AG04450 (cell line): ENCODE measurements around the gene LUC7L3. TPM values are rescaled to one million over a fixed set of nuclear protein-coding genes. Genes with fewer than 3 reads are reported as not detected.
"Not testable (repeated sequence)": the region's sequence is repeated elsewhere in the genome, so short reads cannot be mapped to it uniquely, and the experiment has no call there.

Experiments
- CTCF ChIA-PET: fragments of 300-600, 350-600 bp; formaldehyde crosslinking; extraction: SDS; loops from one replicate; lab custom pipeline; 2022; ENCODE audit warnings: antibody characterized with exemption, inconsistent platforms; lab: Charles Lee
- POLR2A ChIA-PET: fragments of 350-600 bp; formaldehyde crosslinking; extraction: SDS; loops from one replicate; lab custom pipeline; 2021; ENCODE audit warnings: antibody characterized with exemption, inconsistent platforms; lab: Yijun Ruan, JAX
- DNase-seq: peaks from one replicate; pipeline ENCODE4 v3.0.0-alpha.2; 2011; ENCODE audit warnings: low read depth, low spot score
- H3K27ac ChIP-seq: one replicate; pipeline ENCODE4 v1.5.1; 2012; ENCODE audit warnings: low read depth, low read length, control low read depth
- H3K27me3 ChIP-seq: one replicate; pipeline ENCODE4 v1.6.0; 2012; ENCODE audit warnings: low read length; ENCODE audit not compliant: control insufficient read depth, insufficient read depth
- H3K4me3 ChIP-seq: 2 replicates; pipeline ENCODE4 v1.5.1; 2011; ENCODE audit warnings: mild to moderate bottlenecking, low read depth, low read length, control low read depth
- H3K9me3 ChIP-seq: 2 replicates; pipeline ENCODE4 v1.5.1; 2012; ENCODE audit warnings: low read length; ENCODE audit not compliant: control insufficient read depth, insufficient read depth
- CTCF ChIP-seq: IDR thresholded peaks from 2 replicates; pipeline ENCODE4 v1.5.1; 2011; ENCODE audit warnings: low read depth, low read length, control low read depth, inconsistent platforms
- polyA plus RNA-seq: library from polyadenylated mRNA; depleted of rRNA; stranded (reverse); fragments of >200 nt; gene quantifications from 2 replicates; pipeline ENCODE4 v1.2.3, GENCODE V29; 2011

LUC7L3 gene
- polyA plus RNA-seq, 1 experiment: 120 TPM

- CTCF ChIA-PET: no interaction called here
- no peak for DNase-seq
- Histone ChIP-seq H3K27ac (no peak overlapping the region), H3K27me3 (no peaks in the 10 kb centered on the region), H3K9me3 (no peaks in the 10 kb centered on the region), H3K4me3 (no peak overlapping the region)
- TF ChIP-seq CTCF: no peak
- POLR2A ChIA-PET: no interaction called here
Observed at GRCh38 chr17:50675627-50676026, 43.8 kb upstream of the LUC7L3 start.

- DNase-seq: no peak
- Histone ChIP-seq H3K27ac (no peak overlapping the region), H3K4me3 (no peak overlapping the region), H3K9me3 (no peaks in the 10 kb centered on the region), H3K27me3 (no peaks in the 10 kb centered on the region)
- ChIA-PET CTCF (interaction anchor here (0.8 to 1.4 kb wide), 2 partner anchors 51 to 126 kb away, joined by 3 to 4 read pairs; no protein-coding TSS in a partner anchor), POLR2A (no interaction called here)
- no peak for TF ChIP-seq CTCF
Observed at GRCh38 chr17:50676065-50676975, 43.1 kb upstream of the LUC7L3 start.

GRCh38 chr17:50677851-50678375 is 41.5 kb upstream of the LUC7L3 start:
- ChIA-PET POLR2A (no interaction called here), CTCF (no interaction called here)
- Histone ChIP-seq H3K27ac (no peak overlapping the region), H3K4me3 (no peak overlapping the region), H3K9me3 (no peaks in the 10 kb centered on the region), H3K27me3 (no peaks in the 10 kb centered on the region)
- DNase-seq: no peak
- TF ChIP-seq CTCF: no peak

GRCh38 chr17:50679008-50679544 is 40.3 kb upstream of the LUC7L3 start:
- H3K9me3 ChIP-seq: no peaks in the 10 kb centered on the region
- no peak for TF ChIP-seq CTCF
- no peak overlapping the region for H3K4me3 ChIP-seq
- ChIA-PET POLR2A (no interaction called here), CTCF (no interaction called here)
- no peaks in the 10 kb centered on the region for H3K27me3 ChIP-seq
- H3K27ac ChIP-seq: no peak overlapping the region
- no peak for DNase-seq

- Histone ChIP-seq H3K9me3 (no peaks in the 10 kb centered on the region), H3K27ac (no peak overlapping the region), H3K4me3 (no peak overlapping the region), H3K27me3 (no peaks in the 10 kb centered on the region)
- no peak for DNase-seq
- TF ChIP-seq CTCF: no peak
- CTCF ChIA-PET: interaction anchor here (0.9 to 3.7 kb wide), 4 partner anchors 15 to 130 kb away, joined by 3 to 28 read pairs (median 5); no protein-coding TSS in a partner anchor
- POLR2A ChIA-PET: no interaction called here
Observed at GRCh38 chr17:50680126-50680525, 39.3 kb upstream of the LUC7L3 start.

GRCh38 chr17:50680543-50681262 is 38.7 kb upstream of the LUC7L3 start:
- H3K27me3 ChIP-seq, H3K9me3 ChIP-seq, POLR2A ChIA-PET, DNase-seq, H3K4me3 ChIP-seq: not testable (repeated sequence)
- H3K27ac ChIP-seq: peak overlapping the region; percentile 21
- CTCF ChIA-PET: interaction anchor here (0.6 to 3.7 kb wide), 9 partner anchors 8 to 133 kb away, joined by 3 to 28 read pairs (median 3); no protein-coding TSS in a partner anchor
